ENCODE results near the gene WDR59. TPM values are rescaled to one million over a fixed set of nuclear protein-coding genes. Genes with fewer than 3 reads are reported as not detected.

Gene WDR59
- total RNA-seq, 2 donors from 2014 or later: 105 to 110 TPM

- Histone ChIP-seq H3K36me3 (ENCODE audit: control insufficient read depth, insufficient read depth, low read length) (peaks cover 10% of the 10 kb centered on the region), H3K9me3 (ENCODE audit: control insufficient read depth, low read length) (no peaks in the 10 kb centered on the region), H3K4me3 (ENCODE audit: low read length) (no peak overlapping the region), H3K4me1 (ENCODE audit: control insufficient read depth, insufficient read depth, low read length) (no peaks in the 10 kb centered on the region), H3K27ac (ENCODE audit: low read depth, low read length) (no peak overlapping the region), H3K9ac (ENCODE audit: extremely low read depth, low read length, poor library complexity, severe bottlenecking) (no peak overlapping the region), H3K27me3 (ENCODE audit: control insufficient read depth, insufficient read depth, low read length, poor library complexity, severe bottlenecking) (no peaks in the 10 kb centered on the region)
- no peak overlapping the region for H3K4me3 Mint-ChIP-seq
- no peak overlapping the region for H3K27ac Mint-ChIP-seq
- peaks cover 18% of the 10 kb centered on the region for H3K36me3 Mint-ChIP-seq (ENCODE audit: low read depth)
- H3K4me1 Mint-ChIP-seq: peaks cover 9% of the 10 kb centered on the region
- DNase-seq: no peak
- no peaks in the 10 kb centered on the region for H3K27me3 Mint-ChIP-seq (ENCODE audit: insufficient read depth)
- no peaks in the 10 kb centered on the region for H3K9me3 Mint-ChIP-seq
- 83 to 88% methylated on average over 1 of the region's 1 CpG for WGBS, 2 experiments (ENCODE audit: insufficient coverage in 1 of 2, insufficient read length in 1 of 2)
- TF ChIP-seq CTCF (conservative IDR thresholded peaks at IDR 0.05): no peak
Observed at GRCh38 chr16:74982256-74982655, 2.7 kb downstream of the WDR59 start.

- Mint-ChIP-seq H3K27me3 (ENCODE audit: insufficient read depth) (no peaks in the 10 kb centered on the region), H3K27ac (no peak overlapping the region), H3K9me3 (no peaks in the 10 kb centered on the region), H3K36me3 (ENCODE audit: low read depth) (peaks cover 33% of the 10 kb centered on the region), H3K4me1 (no peaks in the 10 kb centered on the region), H3K4me3 (no peak overlapping the region)
- 95 to 100% methylated on average over 2 to 4 of the region's 5 CpGs for WGBS, 2 experiments (ENCODE audit: insufficient coverage in 1 of 2, insufficient read length in 1 of 2)
- DNase-seq: no peak
- Histone ChIP-seq H3K4me3 (ENCODE audit: low read length) (no peak overlapping the region), H3K27me3 (ENCODE audit: control insufficient read depth, insufficient read depth, low read length, poor library complexity, severe bottlenecking) (no peaks in the 10 kb centered on the region), H3K9ac (ENCODE audit: extremely low read depth, low read length, poor library complexity, severe bottlenecking) (no peak overlapping the region), H3K9me3 (ENCODE audit: control insufficient read depth, low read length) (no peaks in the 10 kb centered on the region), H3K4me1 (ENCODE audit: control insufficient read depth, insufficient read depth, low read length) (no peaks in the 10 kb centered on the region), H3K36me3 (ENCODE audit: control insufficient read depth, insufficient read depth, low read length) (peaks cover 24% of the 10 kb centered on the region), H3K27ac (ENCODE audit: low read depth, low read length) (no peak overlapping the region)
- no peak for TF ChIP-seq CTCF (conservative IDR thresholded peaks at IDR 0.05)
Observed at GRCh38 chr16:74975591-74975990, 9.3 kb downstream of the WDR59 start.

GRCh38 chr16:74973304-74973703 lies 11.6 kb downstream of the WDR59 start:
- TF ChIP-seq CTCF (conservative IDR thresholded peaks at IDR 0.05): no peak
- peaks cover 19% of the 10 kb centered on the region for H3K36me3 ChIP-seq (ENCODE audit: control insufficient read depth, insufficient read depth, low read length)
- no peak overlapping the region for H3K9ac ChIP-seq (ENCODE audit: extremely low read depth, low read length, poor library complexity, severe bottlenecking)
- no peaks in the 10 kb centered on the region for H3K4me1 ChIP-seq (ENCODE audit: control insufficient read depth, insufficient read depth, low read length)
- Mint-ChIP-seq H3K27me3 (ENCODE audit: insufficient read depth) (no peaks in the 10 kb centered on the region), H3K36me3 (ENCODE audit: low read depth) (peaks cover 31% of the 10 kb centered on the region), H3K9me3 (no peaks in the 10 kb centered on the region), H3K4me1 (peaks cover 3% of the 10 kb centered on the region), H3K4me3 (no peak overlapping the region), H3K27ac (no peak overlapping the region)
- H3K27ac ChIP-seq (ENCODE audit: low read depth, low read length): no peak overlapping the region
- H3K9me3 ChIP-seq (ENCODE audit: control insufficient read depth, low read length): no peaks in the 10 kb centered on the region
- no peak for DNase-seq
- no peaks in the 10 kb centered on the region for H3K27me3 ChIP-seq (ENCODE audit: control insufficient read depth, insufficient read depth, low read length, poor library complexity, severe bottlenecking)
- WGBS, 2 experiments (ENCODE audit: insufficient coverage in 1 of 2, insufficient read length in 1 of 2): 97% methylated on average over 9 of the region's 10 CpGs
- H3K4me3 ChIP-seq (ENCODE audit: low read length): no peak overlapping the region
